Upper lobe of right lung (tissue), 1 donor: ENCODE data around the gene FAM13B. TPM values are rescaled to one million over a fixed set of nuclear protein-coding genes. Genes with fewer than 3 reads are reported as not detected.

Source experiments
- ATAC-seq: fragments of 200-7000 bp; cut with Tn5 transposase; one replicate; pipeline ENCODE4 v1.9.1; 2020; ENCODE audit warnings: mild to moderate bottlenecking, moderate library complexity
- DNase-seq: peaks from one replicate; pipeline ENCODE4 v3.0.0-alpha.2; 2020
- H3K27ac ChIP-seq: fragments of 200-600 bp; one replicate; pipeline ENCODE4 v1.8.0; 2022
- H3K27me3 ChIP-seq: fragments of 200-600 bp; one replicate; pipeline ENCODE4 v1.8.0; 2022; ENCODE audit warnings: mild to moderate bottlenecking
- H3K36me3 ChIP-seq: fragments of 200-600 bp; one replicate; pipeline ENCODE4 v1.8.0; 2022
- H3K4me1 ChIP-seq: fragments of 200-600 bp; one replicate; pipeline ENCODE4 v1.8.0; 2022
- H3K4me3 ChIP-seq: fragments of 200-600 bp; one replicate; pipeline ENCODE4 v1.8.0; 2022; ENCODE audit warnings: mild to moderate bottlenecking
- H3K9me3 ChIP-seq: fragments of 200-600 bp; one replicate; pipeline ENCODE4 v1.8.0; 2022
- intact Hi-C: fragments of 100-400 bp; cut with DNase I; formaldehyde crosslinking; loops from one replicate; pipeline ENCODE4 v1.11.0; 2022
- total RNA-seq: library from RNA; stranded (reverse); fragmentation: NEBNext Ultra II Directional; extraction: Animal tissue kit (Norgen Biotek cat#: 25700); gene quantifications from one replicate; pipeline ENCODE4 v1.2.1, GENCODE V29; 2021
- TF ChIP-seq, protein P1 (sequence below): fragments of 200-600 bp; IDR thresholded peaks from one replicate; pipeline ENCODE4 v1.8.0; 2022; ENCODE audit warnings: antibody characterized with exemption
- donor health status: DM: no; HTN: yes; CAD: no; lungs with severe emphysema.

The FAM13B gene
- total RNA-seq, 1 donor from 2014 or later: 42.4 TPM

DNA sequence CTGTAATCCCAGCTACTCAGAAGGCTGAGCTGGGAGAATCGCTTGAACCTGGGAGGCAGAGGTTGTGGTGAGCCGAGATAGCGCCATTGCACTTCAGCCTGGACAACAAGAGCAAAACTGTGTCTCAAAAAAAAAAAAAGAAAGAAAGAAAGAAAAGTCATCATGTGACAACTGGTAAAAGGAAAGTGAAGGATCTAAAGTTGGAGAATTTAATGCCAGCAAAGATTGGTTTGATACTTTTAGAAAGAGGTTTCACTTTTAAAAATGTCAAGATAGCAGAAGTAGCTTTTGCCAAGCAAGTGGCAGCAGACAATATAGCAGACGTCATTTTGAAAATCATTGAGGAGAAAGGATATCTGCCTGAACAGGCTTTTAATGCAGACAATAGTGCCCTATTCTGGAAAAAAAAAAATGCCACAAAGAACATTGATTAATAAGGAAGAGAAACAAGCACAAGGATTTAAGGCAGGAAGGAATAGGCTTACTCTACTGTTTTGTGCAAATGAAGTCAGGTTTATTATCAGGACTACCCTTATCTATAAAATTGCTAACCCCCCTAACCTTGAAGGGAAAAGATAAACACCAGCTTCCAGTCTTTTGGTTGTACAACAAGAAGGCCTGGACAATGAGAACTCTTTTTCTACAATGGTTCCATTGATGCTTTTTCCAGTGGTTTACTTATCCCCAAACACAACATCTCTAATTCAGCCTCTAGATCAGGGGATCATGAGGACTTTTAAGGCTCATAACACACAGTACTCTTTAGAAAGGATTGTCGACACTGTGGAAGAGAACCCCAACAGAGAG lies 131.7 kb downstream of the FAM13B start:
- Histone ChIP-seq H3K36me3 (no peaks in the 10 kb centered on the region), H3K4me3 (no peak overlapping the region), H3K4me1 (no peaks in the 10 kb centered on the region), H3K27ac (no peak overlapping the region), H3K9me3 (no peaks in the 10 kb centered on the region), H3K27me3 (no peaks in the 10 kb centered on the region)
- DNase-seq (no peak), ATAC-seq (no peak)
- intact Hi-C loops: no loop called here
- TF ChIP-seq, protein P1, sequence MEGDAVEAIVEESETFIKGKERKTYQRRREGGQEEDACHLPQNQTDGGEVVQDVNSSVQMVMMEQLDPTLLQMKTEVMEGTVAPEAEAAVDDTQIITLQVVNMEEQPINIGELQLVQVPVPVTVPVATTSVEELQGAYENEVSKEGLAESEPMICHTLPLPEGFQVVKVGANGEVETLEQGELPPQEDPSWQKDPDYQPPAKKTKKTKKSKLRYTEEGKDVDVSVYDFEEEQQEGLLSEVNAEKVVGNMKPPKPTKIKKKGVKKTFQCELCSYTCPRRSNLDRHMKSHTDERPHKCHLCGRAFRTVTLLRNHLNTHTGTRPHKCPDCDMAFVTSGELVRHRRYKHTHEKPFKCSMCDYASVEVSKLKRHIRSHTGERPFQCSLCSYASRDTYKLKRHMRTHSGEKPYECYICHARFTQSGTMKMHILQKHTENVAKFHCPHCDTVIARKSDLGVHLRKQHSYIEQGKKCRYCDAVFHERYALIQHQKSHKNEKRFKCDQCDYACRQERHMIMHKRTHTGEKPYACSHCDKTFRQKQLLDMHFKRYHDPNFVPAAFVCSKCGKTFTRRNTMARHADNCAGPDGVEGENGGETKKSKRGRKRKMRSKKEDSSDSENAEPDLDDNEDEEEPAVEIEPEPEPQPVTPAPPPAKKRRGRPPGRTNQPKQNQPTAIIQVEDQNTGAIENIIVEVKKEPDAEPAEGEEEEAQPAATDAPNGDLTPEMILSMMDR: no peak

DNA sequence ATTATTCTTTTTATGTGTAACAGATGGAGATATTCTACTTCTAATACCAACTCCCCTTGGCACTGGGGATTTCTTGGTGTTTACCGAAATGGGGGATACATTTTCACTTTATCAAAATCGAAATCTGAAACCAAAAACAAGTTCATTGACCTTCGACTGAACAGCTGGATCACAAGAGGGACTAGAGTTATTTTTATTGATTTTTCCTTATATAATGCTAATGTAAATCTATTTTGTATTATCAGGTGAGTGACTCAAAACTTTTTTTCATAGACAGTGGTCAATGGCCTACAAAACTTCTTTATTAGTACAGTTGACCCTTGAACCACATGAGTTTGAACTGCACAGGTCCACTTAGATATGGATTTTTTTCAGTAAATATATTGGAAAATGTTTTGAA lies 133.4 kb downstream of the FAM13B start:
- H3K36me3 ChIP-seq: no peaks in the 10 kb centered on the region
- H3K27me3 ChIP-seq: no peaks in the 10 kb centered on the region
- H3K27ac ChIP-seq: no peak overlapping the region
- TF ChIP-seq, protein P1: no peak
- ATAC-seq: no peak
- no peak overlapping the region for H3K4me3 ChIP-seq
- no peak for DNase-seq
- no peaks in the 10 kb centered on the region for H3K9me3 ChIP-seq
- H3K4me1 ChIP-seq: no peaks in the 10 kb centered on the region
- intact Hi-C loops: no loop called here

DNA sequence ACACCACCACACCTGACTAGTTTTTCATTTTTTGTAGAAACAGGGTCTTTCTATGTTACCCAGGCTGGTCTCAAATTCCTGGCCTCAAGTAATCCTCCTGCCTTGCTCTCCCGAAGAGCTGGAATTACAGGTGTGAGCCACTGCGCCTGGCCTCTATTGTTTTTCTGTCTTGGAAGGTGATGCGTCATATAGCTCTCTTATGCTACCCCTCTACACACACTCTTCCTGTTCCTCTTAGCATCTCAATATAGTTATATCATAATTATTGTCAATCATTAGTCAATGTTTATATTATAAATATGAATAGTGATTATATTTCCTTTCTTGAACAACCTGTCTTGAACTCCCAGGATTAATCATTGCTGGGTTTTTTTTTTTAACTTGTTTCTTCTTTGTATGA lies 136.3 kb downstream of the FAM13B start:
- no peaks in the 10 kb centered on the region for H3K27me3 ChIP-seq
- H3K4me3 ChIP-seq: no peak overlapping the region
- no peak for DNase-seq
- no peak for ATAC-seq
- intact Hi-C loops: no loop called here
- H3K9me3 ChIP-seq: no peaks in the 10 kb centered on the region
- TF ChIP-seq, protein P1: no peak
- no peak overlapping the region for H3K27ac ChIP-seq
- no peaks in the 10 kb centered on the region for H3K36me3 ChIP-seq
- no peaks in the 10 kb centered on the region for H3K4me1 ChIP-seq

DNA sequence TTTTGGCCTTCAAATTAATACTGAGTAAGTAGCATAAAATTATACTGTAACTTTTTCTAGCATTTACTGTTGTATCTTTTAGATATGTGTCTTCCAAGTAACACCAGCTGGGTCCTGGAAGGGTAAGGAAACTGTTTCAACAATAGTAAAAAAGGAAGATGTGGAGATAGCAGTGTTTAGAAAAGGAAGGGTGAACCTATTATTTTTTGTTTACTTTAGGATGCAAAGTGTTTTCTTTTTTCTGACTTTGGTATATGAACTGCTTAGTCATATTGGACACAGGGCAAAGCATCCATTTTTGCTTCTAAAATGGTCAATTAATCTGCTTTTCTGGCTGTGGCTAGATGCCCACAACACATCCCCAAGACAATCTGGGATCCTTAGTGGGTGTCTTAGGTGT lies 138.3 kb downstream of the FAM13B start:
- no peak overlapping the region for H3K27ac ChIP-seq
- intact Hi-C loops: no loop called here
- ATAC-seq (no peak), DNase-seq (no peak)
- no peaks in the 10 kb centered on the region for H3K9me3 ChIP-seq
- no peaks in the 10 kb centered on the region for H3K27me3 ChIP-seq
- H3K36me3 ChIP-seq: no peaks in the 10 kb centered on the region
- no peaks in the 10 kb centered on the region for H3K4me1 ChIP-seq
- TF ChIP-seq, protein P1: no peak
- no peak overlapping the region for H3K4me3 ChIP-seq

DNA sequence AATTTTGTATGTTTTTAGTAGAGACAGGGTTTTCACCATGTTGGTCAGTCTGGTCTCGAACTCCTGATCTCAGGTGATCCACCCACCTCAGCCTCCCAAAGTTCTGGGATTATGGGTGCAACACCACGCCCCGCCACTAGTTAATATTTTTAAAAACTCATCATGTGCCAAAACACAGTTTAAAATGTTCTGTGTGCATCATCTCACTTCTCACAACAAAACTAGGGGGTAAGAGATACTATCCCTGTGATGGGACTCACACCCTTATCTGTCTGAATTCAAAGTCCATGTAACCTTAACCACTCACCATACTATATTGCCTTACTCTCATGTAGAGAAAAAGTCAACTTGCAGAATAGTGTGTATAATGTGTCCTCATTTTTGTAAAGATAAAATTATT lies 141.0 kb downstream of the FAM13B start:
- intact Hi-C loops: no loop called here
- TF ChIP-seq, protein P1: no peak
- no peak overlapping the region for H3K4me3 ChIP-seq
- no peaks in the 10 kb centered on the region for H3K27me3 ChIP-seq
- no peaks in the 10 kb centered on the region for H3K4me1 ChIP-seq
- ATAC-seq: no peak
- H3K27ac ChIP-seq: no peak overlapping the region
- no peaks in the 10 kb centered on the region for H3K9me3 ChIP-seq
- no peaks in the 10 kb centered on the region for H3K36me3 ChIP-seq
- no peak for DNase-seq
